Upper lobe of left lung (tissue), 6 donors: Measurements from ENCODE around the gene PPP1R1B. TPM values are rescaled to one million over a fixed set of nuclear protein-coding genes. Genes with fewer than 3 reads are reported as not detected.
"Not testable (repeated sequence)": the region's sequence is repeated elsewhere in the genome, so short reads cannot be mapped to it uniquely, and the experiment has no call there.

ENCODE experiments used
- ATAC-seq, 2 donors: fragments of 200-7000 bp; cut with Tn5 transposase; one replicate each; pipeline ENCODE4 v1.9.1; 2022; ENCODE audit warnings: mild to moderate bottlenecking in 2 of 2, moderate library complexity in 2 of 2; ENCODE audit not compliant: low FRiP score in 2 of 2
- DNase-seq, 2 donors: peaks; one replicate each; pipeline ENCODE4 v3.0.0-alpha.2; 2019 to 2020
- H3K27ac ChIP-seq, 4 donors: fragments of 200-600 bp; sonication (generic); one replicate each; pipeline ENCODE4 v1.5.1; 2016 to 2019
- H3K27me3 ChIP-seq, 4 donors: fragments of 200-600 bp; sonication (generic); one replicate each; pipeline ENCODE4 v1.5.1; 2017 to 2019
- H3K36me3 ChIP-seq, 4 donors: fragments of 200-600 bp; sonication (generic); one replicate each; pipeline ENCODE4 v1.5.1; 2016 to 2019
- H3K4me1 ChIP-seq, 4 donors: fragments of 200-600 bp; sonication (generic); one replicate each; pipeline ENCODE4 v1.5.1; 2018 to 2019
- H3K4me3 ChIP-seq, 4 donors: fragments of 200-600 bp; sonication (generic); one replicate each; pipeline ENCODE4 v1.5.1; 2017 to 2019; ENCODE audit warnings: mild to moderate bottlenecking in 2 of 4, moderate library complexity in 1 of 4
- H3K9me3 ChIP-seq, 4 donors: fragments of 200-600 bp; sonication (generic); one replicate each; pipeline ENCODE4 v1.5.1; 2018 to 2019
- EP300 ChIP-seq, 4 donors: sonication (generic); formaldehyde crosslinking; IDR thresholded peaks; one replicate each; pipeline ENCODE4 v1.5.1; 2017; ENCODE audit warnings: antibody characterized with exemption in 4 of 4, control low read depth in 2 of 4
- POLR2A ChIP-seq, 4 donors: fragments of 450-650 bp; IDR thresholded peaks; one replicate each; pipeline ENCODE4 v1.5.1; 2016 to 2017; ENCODE audit warnings: antibody characterized with exemption in 4 of 4, mild to moderate bottlenecking in 2 of 4
- POLR2AphosphoS5 ChIP-seq, 2 donors: sonication (generic); formaldehyde crosslinking; IDR thresholded peaks; one replicate each; pipeline ENCODE4 v1.5.1; 2017; ENCODE audit warnings: antibody characterized with exemption in 2 of 2
- WGBS, 2 donors: methylation state at CpG; one replicate each; pipeline ENCODE4 v1.1.5; 2017 to 2018; 5-methylcytosine and 5-hydroxymethylcytosine counted together
- total RNA-seq, 6 donors: library from RNA; depleted of rRNA in 4 of 6; stranded (reverse); fragments of >200 nt in 4 of 6; gene quantifications; one replicate each; pipeline versions ENCODE4 v1.1.0 to v1.2.1, GENCODE V29; 2016 to 2021
- TF ChIP-seq, protein P1 (sequence below), 6 experiments: fragments of 450-650 bp in 4 of 6; fragments of 200-600 bp in 2 of 6; sonication (generic) in 2 of 6; IDR thresholded peaks; one replicate each; pipeline ENCODE4 v1.5.1; 2016 to 2019; ENCODE audit warnings: antibody characterized with exemption in 6 of 6
- donor health status: DM: no; HTN: no; CAD: no; lungs with moderate emphysema.
- donor health status: DM: no; HTN: yes; CAD: no; lungs with severe emphysema.

The PPP1R1B gene
- total RNA-seq, 6 donors from 2014 or later: 10.9 to 22.4 (median 13.8) TPM

GRCh38 chr17:39581071-39581758 is 45.5 kb upstream of the PPP1R1B start:
- DNase-seq (no peak), ATAC-seq (no peak)
- Histone ChIP-seq H3K9me3 (no peaks in the 10 kb centered on the region), H3K4me1 (peaks cover 0 to 10% (median 2%) of the 10 kb centered on the region in 4 donors), H3K27me3 (no peaks in the 10 kb centered on the region), H3K27ac (no peak overlapping the region), H3K4me3 (no peak overlapping the region), H3K36me3 (no peaks in the 10 kb centered on the region)
- TF ChIP-seq, protein P1, sequence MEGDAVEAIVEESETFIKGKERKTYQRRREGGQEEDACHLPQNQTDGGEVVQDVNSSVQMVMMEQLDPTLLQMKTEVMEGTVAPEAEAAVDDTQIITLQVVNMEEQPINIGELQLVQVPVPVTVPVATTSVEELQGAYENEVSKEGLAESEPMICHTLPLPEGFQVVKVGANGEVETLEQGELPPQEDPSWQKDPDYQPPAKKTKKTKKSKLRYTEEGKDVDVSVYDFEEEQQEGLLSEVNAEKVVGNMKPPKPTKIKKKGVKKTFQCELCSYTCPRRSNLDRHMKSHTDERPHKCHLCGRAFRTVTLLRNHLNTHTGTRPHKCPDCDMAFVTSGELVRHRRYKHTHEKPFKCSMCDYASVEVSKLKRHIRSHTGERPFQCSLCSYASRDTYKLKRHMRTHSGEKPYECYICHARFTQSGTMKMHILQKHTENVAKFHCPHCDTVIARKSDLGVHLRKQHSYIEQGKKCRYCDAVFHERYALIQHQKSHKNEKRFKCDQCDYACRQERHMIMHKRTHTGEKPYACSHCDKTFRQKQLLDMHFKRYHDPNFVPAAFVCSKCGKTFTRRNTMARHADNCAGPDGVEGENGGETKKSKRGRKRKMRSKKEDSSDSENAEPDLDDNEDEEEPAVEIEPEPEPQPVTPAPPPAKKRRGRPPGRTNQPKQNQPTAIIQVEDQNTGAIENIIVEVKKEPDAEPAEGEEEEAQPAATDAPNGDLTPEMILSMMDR (IDR thresholded peaks at IDR 0.05): no peak
- no peak for TF ChIP-seq POLR2A (IDR thresholded peaks at IDR 0.05)
- WGBS, 2 donors: 89 to 93% methylated on average over 20 of the region's 20 CpGs

DNA sequence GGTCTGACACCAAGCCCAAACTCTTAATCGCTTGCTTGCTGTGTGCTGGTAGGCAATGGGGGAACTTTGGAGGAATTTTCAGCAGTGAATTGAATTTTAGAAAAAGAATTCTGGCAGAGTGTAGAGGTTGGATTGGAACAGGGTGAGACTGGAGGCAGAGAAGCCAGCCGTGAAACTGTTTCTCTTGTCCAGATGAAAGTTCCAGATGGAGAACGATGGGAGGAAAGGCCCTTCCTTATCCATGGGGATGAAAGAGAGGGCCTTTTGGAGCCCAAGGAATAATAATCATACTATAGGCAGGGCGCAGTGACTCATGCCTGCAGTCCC is 45.0 kb upstream of the PPP1R1B start:
- ATAC-seq (no peak), DNase-seq (no peak)
- no peak overlapping the region for H3K4me3 ChIP-seq
- TF ChIP-seq, protein P1 (IDR thresholded peaks at IDR 0.05): no peak
- no peak for TF ChIP-seq POLR2AphosphoS5 (IDR thresholded peaks at IDR 0.05)
- no peaks in the 10 kb centered on the region for H3K36me3 ChIP-seq
- no peak overlapping the region for H3K27ac ChIP-seq
- peaks cover 0 to 10% (median 2%) of the 10 kb centered on the region in 4 donors for H3K4me1 ChIP-seq
- 89 to 91% methylated on average over 4 of the region's 4 CpGs for WGBS, 2 donors
- no peaks in the 10 kb centered on the region for H3K9me3 ChIP-seq
- H3K27me3 ChIP-seq: no peaks in the 10 kb centered on the region

DNA sequence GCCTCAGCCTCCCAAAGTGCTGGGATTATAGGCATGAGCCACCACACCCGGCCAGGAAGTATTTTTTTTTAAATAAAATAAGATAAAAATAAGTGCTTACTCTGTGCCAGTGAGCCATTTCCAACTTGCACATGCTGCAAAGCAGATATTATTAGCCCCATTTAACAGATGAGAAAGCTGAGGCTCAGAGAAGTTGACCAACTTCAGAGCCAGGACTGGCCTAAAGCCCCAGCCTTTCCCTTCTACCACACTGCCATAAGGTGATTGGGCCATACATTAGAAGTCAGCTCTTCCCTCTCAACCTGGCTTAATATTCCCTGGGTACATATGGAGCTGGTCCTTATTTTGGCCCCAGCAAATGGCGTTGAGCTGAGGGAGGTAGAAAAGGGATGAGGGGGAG is 44.1 kb upstream of the PPP1R1B start:
- DNase-seq: no peak
- H3K4me3 ChIP-seq: no peak overlapping the region
- no peaks in the 10 kb centered on the region for H3K9me3 ChIP-seq
- no peaks in the 10 kb centered on the region for H3K36me3 ChIP-seq
- TF ChIP-seq POLR2AphosphoS5 (IDR thresholded peaks at IDR 0.05): no peak
- TF ChIP-seq EP300 (IDR thresholded peaks at IDR 0.05): no peak
- TF ChIP-seq, protein P1 (IDR thresholded peaks at IDR 0.05): no peak
- no peak for TF ChIP-seq POLR2A (IDR thresholded peaks at IDR 0.05)
- H3K4me1 ChIP-seq: peaks cover 0 to 10% (median 2%) of the 10 kb centered on the region in 4 donors
- H3K27me3 ChIP-seq: no peaks in the 10 kb centered on the region
- H3K27ac ChIP-seq: no peak overlapping the region
- WGBS, 2 donors: 22 to 54% methylated on average over 2 of the region's 2 CpGs
- ATAC-seq: no peak

GRCh38 chr17:39590180-39590579 is 36.6 kb upstream of the PPP1R1B start:
- not testable (repeated sequence) for H3K4me1 ChIP-seq, H3K36me3 ChIP-seq, DNase-seq, H3K27me3 ChIP-seq, H3K27ac ChIP-seq, ATAC-seq, H3K9me3 ChIP-seq, H3K4me3 ChIP-seq
- 54 to 58% methylated on average over 2 of the region's 2 CpGs for WGBS, 2 donors

GRCh38 chr17:39591958-39592954 is 34.5 kb upstream of the PPP1R1B start:
- Histone ChIP-seq H3K36me3 (no peaks in the 10 kb centered on the region), H3K27ac (no peak overlapping the region), H3K9me3 (no peaks in the 10 kb centered on the region), H3K4me1 (peaks cover 0 to 4% (median 0%) of the 10 kb centered on the region in 4 donors), H3K4me3 (no peak overlapping the region), H3K27me3 (peaks cover 0 to 22% (median 12%) of the 10 kb centered on the region in 4 donors)
- ATAC-seq: peak; percentile 27 to 31
- TF ChIP-seq EP300 (IDR thresholded peaks at IDR 0.05): no peak
- no peak for TF ChIP-seq POLR2AphosphoS5 (IDR thresholded peaks at IDR 0.05)
- TF ChIP-seq, protein P1 (IDR thresholded peaks at IDR 0.05): no peak
- no peak for TF ChIP-seq POLR2A (IDR thresholded peaks at IDR 0.05)
- WGBS, 2 donors: 4 to 7% methylated on average over 4 to 21 of the region's 22 CpGs
- DNase-seq: peak in 1 of 2 donors; percentile 27
